CD4-positive, alpha-beta T cell treated with Interleukin-17A for 4 hours (primary cell): ENCODE data around the gene ZDHHC14.
"Not testable (repeated sequence)": the region's sequence is repeated elsewhere in the genome, so short reads cannot be mapped to it uniquely, and the experiment has no call there.

ENCODE experiments used
- DNase-seq: peaks from one replicate; pipeline ENCODE4 v3.0.0-alpha.2; 2020; ENCODE audit warnings: mixed read lengths

ZDHHC14 gene

GRCh38 chr6:157408427-157408826 lies 27.4 kb downstream of the ZDHHC14 start:
- DNase-seq = not testable (repeated sequence)

GRCh38 chr6:157410045-157410444 lies 29.1 kb downstream of the ZDHHC14 start:
- no peak for DNase-seq

- DNase-seq = no peak
These were observed 30.4 kb downstream of the ZDHHC14 start for GRCh38 chr6:157411368-157411767.

- no peak for DNase-seq
These were observed 31.8 kb downstream of the ZDHHC14 start for GRCh38 chr6:157412791-157413190.

- no peak for DNase-seq
These were observed 39.5 kb downstream of the ZDHHC14 start for GRCh38 chr6:157420497-157420896.

GRCh38 chr6:157424491-157425020 lies 43.6 kb downstream of the ZDHHC14 start:
- DNase-seq = no peak

GRCh38 chr6:157427969-157428368 lies 47.0 kb downstream of the ZDHHC14 start:
- no peak for DNase-seq

GRCh38 chr6:157428427-157429202 lies 47.6 kb downstream of the ZDHHC14 start:
- peak; percentile 6 for DNase-seq

- DNase-seq = no peak
These were observed 48.3 kb downstream of the ZDHHC14 start for GRCh38 chr6:157429248-157429647.

GRCh38 chr6:157430834-157431233 lies 49.8 kb downstream of the ZDHHC14 start:
- DNase-seq = no peak

GRCh38 chr6:157432231-157432891 lies 51.4 kb downstream of the ZDHHC14 start:
- DNase-seq = no peak

GRCh38 chr6:157432892-157433265 lies 51.9 kb downstream of the ZDHHC14 start:
- DNase-seq = no peak

GRCh38 chr6:157433678-157434081 lies 52.7 kb downstream of the ZDHHC14 start:
- no peak for DNase-seq

GRCh38 chr6:157434349-157435033 lies 53.5 kb downstream of the ZDHHC14 start:
- DNase-seq = no peak

- no peak for DNase-seq
These were observed 55.4 kb downstream of the ZDHHC14 start for GRCh38 chr6:157436219-157436943.

- no peak for DNase-seq
These were observed 56.0 kb downstream of the ZDHHC14 start for GRCh38 chr6:157436944-157437336.

- no peak for DNase-seq
These were observed 57.7 kb downstream of the ZDHHC14 start for GRCh38 chr6:157438611-157439111.

- DNase-seq = no peak
These were observed 59.2 kb downstream of the ZDHHC14 start for GRCh38 chr6:157440171-157440570.

GRCh38 chr6:157442291-157442690 lies 61.3 kb downstream of the ZDHHC14 start:
- DNase-seq = no peak

- DNase-seq = no peak
These were observed 62.2 kb downstream of the ZDHHC14 start for GRCh38 chr6:157443066-157443800.

GRCh38 chr6:157445277-157446009 lies 64.5 kb downstream of the ZDHHC14 start:
- no peak for DNase-seq
